ENCODE data around the gene AKR7A2.

The AKR7A2 gene

GRCh38 chr1:19325958-19326747 lies 14.2 kb upstream of the AKR7A2 start:
- no peak for DNase-seq (ENCODE audit: low spot score)

GRCh38 chr1:19325368-19325957 lies 13.5 kb upstream of the AKR7A2 start:
- no peak for DNase-seq (ENCODE audit: low spot score)

GRCh38 chr1:19324665-19324990 lies 12.7 kb upstream of the AKR7A2 start:
- DNase-seq (ENCODE audit: low spot score): no peak

GRCh38 chr1:19323987-19324664 lies 12.2 kb upstream of the AKR7A2 start:
- no peak for DNase-seq (ENCODE audit: low spot score)

- DNase-seq (ENCODE audit: low spot score): no peak
Measured at GRCh38 chr1:19322481-19322880, 10.5 kb upstream of the AKR7A2 start.

GRCh38 chr1:19321071-19321470 lies 9.1 kb upstream of the AKR7A2 start:
- DNase-seq (ENCODE audit: low spot score): no peak

- no peak for DNase-seq (ENCODE audit: low spot score)
Measured at GRCh38 chr1:19319196-19319595, 7.3 kb upstream of the AKR7A2 start.

- DNase-seq (ENCODE audit: low spot score): no peak
Measured at GRCh38 chr1:19317126-19317910, 5.4 kb upstream of the AKR7A2 start.

GRCh38 chr1:19315378-19316198 lies 3.6 kb upstream of the AKR7A2 start:
- DNase-seq (ENCODE audit: low spot score): no peak

- no peak for DNase-seq (ENCODE audit: low spot score)
Measured at GRCh38 chr1:19313961-19314882, 2.3 kb upstream of the AKR7A2 start.

GRCh38 chr1:19313636-19313959 lies 1.7 kb upstream of the AKR7A2 start:
- DNase-seq (ENCODE audit: low spot score): no peak

- peak; percentile 34 for DNase-seq (ENCODE audit: low spot score)
Measured at GRCh38 chr1:19312782-19313635, 1.1 kb upstream of the AKR7A2 start.

GRCh38 chr1:19311503-19311930 lies 427 bp downstream of the AKR7A2 start:
- DNase-seq (ENCODE audit: low spot score): no peak

GRCh38 chr1:19310720-19311502 lies 1.0 kb downstream of the AKR7A2 start:
- no peak for DNase-seq (ENCODE audit: low spot score)

GRCh38 chr1:19310061-19310460 lies 1.9 kb downstream of the AKR7A2 start:
- DNase-seq (ENCODE audit: low spot score): no peak

- DNase-seq (ENCODE audit: low spot score): no peak
Measured at GRCh38 chr1:19309123-19309813, 2.7 kb downstream of the AKR7A2 start.

- no peak for DNase-seq (ENCODE audit: low spot score)
Measured at GRCh38 chr1:19308509-19308907, 3.4 kb downstream of the AKR7A2 start.

- no peak for DNase-seq (ENCODE audit: low spot score)
Measured at GRCh38 chr1:19307794-19308508, 4.0 kb downstream of the AKR7A2 start.
